Endometrial microvascular endothelial cells (primary cell): Measurements from ENCODE around the gene CYGB. TPM values are rescaled to one million over a fixed set of nuclear protein-coding genes. Genes with fewer than 3 reads are reported as not detected.
"Not testable (repeated sequence)": the region's sequence is repeated elsewhere in the genome, so short reads cannot be mapped to it uniquely, and the experiment has no call there.

Experiments
- in situ Hi-C: cut with HindIII; loops from 2 replicates; pipeline ENCODE4 v1.10.0; 2017; ENCODE audit warnings: low sequenced_read_pairs, low pct_unique_long_range_greater_than_20kb; ENCODE audit errors: inconsistent ontology term
- total RNA-seq: library from RNA; depleted of rRNA; stranded (reverse); fragments of >200 nt; gene quantifications from one replicate; pipeline ENCODE4 v1.2.3, GENCODE V29; 2015; ENCODE audit errors: inconsistent ontology term

Gene CYGB
- total RNA-seq, 1 donor from 2014 or later, result 0.37 TPM

DNA sequence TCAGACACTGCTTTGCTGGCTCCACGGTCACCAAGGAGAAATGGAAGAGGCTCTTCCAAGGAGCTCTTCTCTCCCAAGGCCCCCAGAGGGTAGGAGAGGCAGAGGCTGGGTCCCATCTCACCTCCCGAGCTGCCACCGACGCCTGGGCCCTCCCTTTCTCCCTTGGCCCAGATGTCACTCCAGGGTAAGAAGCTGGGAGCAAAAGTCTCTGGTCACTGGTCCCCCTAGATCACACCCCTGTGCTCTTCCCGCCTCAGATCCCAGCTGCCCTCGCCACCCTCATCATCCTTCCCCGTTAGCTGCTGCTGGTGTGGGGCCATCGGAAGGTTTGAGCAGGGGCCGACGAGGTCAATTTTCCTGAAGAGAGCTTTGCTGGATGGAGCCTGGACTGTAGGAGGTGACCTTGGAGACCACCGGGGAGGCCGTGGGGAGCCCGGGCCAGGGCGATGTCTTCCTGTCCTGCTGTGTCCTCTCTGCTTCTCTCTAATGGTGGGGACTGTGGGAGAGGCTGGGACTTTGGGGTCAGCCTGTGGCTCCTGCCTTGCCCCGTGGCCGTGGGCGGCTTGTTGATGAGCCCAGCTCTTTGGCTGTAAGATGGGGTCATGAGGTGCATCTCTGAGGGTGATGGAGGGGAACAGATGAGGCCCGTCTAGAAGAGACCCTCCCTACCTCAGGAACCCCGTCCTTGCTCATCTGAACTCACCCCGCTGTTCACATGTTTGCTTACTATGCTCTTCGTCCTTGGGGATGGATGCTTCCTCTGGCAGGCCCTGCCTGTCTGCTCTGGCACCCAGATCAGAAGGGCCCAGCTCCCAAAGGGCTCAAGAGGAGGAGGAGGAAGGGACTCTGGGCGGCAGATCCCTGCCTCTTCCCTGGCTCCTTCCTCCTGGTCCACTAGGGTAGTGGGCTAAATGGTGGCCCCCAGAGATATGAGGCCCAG is 24.9 kb downstream of the CYGB start:
- in situ Hi-C loops, result no loop called here

DNA sequence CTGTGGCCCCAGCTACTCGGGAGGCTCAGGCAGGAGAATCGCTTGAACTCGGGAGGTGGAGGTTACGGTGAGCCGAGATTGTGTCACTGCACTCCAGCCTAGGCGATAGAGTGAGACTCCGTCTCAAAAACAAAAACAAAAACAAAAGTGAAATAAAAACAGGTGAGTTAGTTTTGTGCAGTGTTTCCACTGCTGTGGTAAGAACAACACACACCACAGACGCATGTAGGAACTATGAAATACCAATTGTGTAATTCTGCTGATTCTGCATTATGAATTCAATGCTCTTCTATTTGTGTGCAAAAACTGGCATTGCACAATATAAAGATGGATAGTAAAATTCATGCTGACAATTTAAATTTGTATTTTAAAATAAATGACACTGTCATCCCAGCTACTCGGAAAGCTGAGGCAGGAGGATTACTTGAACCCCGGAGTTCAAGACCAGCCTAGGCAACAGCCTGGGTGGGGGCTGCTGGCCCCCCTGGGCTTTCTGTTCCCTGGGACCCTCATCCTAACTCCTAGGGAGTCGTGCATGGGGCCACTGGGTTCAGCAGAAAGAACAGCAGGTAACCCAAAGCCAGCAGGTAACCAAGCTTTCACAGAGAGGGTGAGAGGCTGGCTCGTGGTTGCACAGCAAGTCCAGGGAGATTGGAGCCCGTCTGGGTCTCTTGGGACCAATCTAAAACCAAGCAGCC is 25.7 kb downstream of the CYGB start:
- in situ Hi-C loops, result no loop called here

DNA sequence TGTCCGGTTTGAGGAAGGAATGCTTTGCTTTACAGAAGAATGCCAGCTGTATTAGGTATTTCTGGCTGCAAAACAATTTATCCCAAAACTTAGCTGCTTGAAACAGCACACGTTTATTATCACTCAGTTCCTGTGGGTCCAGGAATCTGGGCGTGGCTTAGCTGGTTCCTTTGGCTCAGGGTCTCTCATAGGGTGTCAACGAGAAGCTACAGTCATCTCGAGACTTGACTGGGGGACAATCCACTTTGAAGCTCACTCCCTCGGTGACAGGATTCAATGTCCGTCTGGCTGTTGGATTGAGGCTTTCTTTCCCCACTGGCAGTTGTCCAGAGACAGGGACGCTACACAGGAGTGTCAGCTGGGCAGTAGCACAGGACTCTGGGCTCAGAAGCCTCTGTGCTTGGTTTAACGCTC is 26.7 kb downstream of the CYGB start:
- in situ Hi-C loops, result no loop called here

DNA sequence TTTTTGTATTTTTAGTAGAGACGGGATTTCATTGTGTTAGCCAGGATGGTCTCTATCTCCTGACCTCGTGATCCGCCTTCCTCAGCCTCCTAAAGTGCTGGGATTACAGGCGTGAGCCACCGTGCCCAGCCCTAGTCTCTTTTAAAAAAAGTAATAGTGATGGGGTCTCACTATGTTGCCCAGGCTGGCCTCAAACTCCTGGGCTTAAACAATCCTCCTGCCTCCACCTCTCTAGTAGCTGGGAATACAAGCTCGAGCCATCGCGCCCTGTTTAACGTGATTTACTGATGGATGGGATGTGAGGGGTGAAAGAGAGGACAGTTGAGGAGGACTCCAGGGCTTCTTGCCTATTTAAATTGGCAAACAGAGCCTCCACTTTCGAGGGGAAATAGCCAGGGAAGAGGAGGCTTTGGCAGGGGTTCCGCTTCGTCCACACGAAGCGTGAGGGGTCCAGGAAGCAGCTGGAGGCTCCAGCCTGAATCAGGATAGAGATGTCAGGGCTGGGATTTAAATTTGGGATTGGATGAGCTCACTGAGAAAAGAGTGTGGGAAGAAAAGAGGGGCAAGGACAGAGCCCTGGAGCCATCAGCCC is 28.9 kb downstream of the CYGB start:
- in situ Hi-C loops, result not testable (repeated sequence)

DNA sequence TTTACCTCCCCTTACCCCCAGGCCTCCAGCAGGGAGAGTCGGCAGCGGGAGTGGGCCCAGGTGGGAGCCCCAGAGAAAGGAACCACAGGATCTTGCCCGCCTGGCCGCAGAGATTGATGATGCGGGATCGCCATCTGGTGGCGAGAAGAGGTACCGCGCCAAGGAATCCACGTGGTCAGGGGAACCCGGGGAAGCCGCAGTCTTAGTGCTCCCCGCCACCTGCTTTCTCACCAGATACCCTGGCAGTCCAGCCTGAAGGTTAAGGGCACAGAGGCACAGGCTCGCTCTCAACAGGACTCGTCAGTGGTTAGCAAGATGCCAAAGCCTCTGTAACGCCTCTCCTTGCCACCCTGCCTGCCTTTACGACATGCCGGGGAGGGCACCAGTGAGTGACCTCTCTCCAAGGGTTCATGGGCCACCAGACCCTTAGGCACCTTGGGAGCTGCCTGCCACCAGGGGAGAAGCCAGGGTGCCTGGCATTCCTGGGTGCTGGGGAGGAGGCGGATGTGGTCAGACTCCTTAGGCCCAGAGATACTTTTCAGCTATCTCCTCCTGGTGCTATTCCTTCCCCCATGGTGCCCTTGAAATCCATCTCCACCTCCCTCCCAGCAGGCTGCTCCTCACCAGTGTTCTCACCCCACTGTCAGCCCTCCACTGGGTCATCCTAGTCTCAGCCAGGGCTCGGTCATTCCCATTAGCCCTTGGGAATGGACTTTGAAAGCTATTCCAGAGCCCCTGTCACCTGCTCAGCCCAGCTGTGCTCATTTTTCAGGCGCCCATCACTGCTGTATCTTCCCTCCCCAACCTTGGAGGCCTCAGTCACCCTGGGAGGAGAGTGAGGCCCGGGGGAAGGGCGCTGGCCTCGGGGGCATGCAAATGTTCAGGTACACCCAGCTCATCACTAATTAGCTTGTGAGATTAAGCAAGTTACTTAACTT is 30.8 kb downstream of the CYGB start:
- in situ Hi-C loops, result no loop called here

DNA sequence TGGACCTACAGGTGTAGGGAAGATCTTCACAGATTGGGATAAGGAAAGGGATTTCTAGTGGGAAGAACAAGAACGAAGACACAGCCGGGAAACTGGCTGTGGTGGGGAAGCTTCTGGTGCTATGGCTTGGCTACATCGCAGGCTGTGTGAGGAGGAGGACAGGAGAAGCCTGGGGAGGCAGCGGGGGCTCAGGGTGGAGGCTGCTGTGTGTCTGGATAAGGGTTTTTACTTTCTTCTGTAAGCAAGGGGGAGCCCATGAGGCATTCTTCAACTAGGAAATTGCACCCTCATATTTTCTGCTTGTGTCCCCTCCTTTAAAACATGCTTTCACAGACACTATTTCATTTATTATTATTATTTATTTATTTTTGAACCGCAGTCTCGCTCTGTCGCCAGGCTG is 33.4 kb downstream of the CYGB start:
- in situ Hi-C loops, result no loop called here

DNA sequence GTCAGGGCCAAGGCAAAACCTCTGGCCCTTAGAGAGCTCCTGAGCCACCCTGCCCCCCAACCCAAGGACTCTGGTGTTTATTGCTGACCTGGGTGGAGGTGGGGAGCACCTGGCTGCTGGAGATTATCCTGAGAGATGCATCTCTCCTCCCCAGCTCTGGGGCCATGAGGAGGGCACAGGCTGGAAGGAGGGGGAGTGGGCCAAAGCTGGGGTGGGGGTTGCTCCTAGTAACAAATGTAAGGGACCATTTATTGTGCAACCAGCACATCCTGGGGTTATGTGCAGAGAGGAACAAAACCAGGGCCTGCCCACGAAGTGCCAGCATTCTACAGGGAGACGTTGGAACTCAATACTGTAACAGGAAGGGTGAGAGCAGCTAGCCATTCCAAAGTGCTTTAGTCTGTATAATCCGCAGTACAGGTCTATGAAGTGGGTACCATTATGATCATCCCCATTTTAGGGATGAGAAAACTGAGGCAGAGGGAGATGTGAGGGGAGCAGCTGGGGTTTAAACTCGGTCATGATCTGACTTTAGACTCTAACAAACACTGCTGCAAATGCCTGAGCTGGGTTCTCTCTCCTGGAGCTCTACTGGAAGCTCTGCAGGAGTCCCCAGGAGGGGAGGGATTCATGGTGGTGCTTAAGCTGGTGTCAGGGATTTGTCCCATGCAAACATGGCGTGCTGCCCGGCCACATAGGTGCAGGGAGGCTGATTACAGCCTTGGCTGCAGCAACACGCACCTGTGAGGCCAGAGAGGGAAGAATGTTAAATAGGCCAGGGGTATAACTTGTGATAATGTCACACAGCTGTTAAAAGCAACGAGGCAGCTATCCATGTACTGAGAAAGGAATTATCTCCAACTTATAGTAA is 34.9 kb downstream of the CYGB start:
- in situ Hi-C loops, result no loop called here

DNA sequence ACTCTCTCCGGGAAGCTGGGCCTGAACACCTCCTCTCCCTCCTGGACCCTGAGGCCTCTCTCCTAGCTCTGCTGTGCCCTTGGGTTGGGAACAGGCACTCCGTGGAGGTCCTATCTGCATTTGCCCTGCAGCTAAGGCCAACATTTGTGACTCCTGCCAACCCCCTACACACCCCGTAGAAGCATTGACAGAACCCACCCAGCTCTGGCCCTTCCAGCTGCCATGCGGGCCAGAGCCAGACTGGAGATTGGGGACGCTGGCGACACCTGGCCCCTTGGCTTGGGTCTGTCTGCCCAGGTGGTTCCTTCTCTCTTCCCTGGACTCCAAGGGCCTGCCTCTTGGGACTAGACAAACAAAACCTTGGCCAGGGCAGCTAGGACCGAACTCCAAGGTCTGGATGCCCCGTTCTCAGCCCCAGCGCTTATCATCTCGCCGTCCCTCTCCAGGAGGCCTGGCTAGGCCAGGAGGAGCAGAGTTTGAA is 35.6 kb downstream of the CYGB start:
- in situ Hi-C loops, result no loop called here

DNA sequence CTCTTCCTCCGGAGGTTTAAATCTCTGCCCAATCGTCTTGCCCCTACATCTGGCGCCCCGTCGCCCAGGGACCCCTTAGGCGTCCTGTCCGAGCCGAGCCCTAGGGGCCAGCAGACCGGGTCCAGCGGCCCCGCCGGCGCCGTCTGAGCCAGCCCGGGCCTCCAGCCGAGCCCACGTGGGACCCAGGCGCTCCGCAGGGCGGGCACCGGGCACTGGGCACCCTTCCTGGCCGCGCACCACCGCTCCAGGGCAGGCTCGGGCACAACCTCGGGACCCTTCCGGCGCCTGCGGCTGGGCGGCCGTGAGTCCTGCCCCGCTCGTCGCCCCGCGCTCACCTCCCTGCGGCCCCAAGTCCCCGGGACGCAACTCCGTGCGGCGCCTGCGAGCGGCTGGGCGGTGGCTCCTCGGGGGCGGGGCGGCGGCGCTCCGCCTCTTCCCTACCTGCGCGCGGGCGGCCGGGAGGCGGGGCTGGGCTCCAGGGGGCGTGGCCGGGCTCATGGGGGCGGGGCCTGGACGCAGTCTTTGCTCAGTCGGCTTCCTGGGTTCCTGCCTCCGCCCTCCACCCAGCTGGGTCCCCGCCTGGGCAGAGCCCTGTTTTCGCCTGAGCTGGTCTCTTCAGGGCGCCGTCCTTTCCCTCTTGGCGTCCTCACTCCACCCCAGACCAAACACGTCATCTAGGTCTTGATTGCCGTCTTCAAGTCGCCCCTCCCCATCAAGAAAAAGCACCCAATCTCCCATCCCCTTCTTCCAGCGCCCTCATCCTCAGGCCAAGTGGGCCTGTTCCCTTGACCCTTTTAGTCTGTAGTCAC is 36.3 kb downstream of the CYGB start, which contains the start of gene RHBDF2:
RHBDF2 (minus strand) TSS at position 406 of the 809 bp plus-strand sequence. CDS start 19,899 bp downstream, outside the sequence.
- in situ Hi-C loops, result no loop called here

DNA sequence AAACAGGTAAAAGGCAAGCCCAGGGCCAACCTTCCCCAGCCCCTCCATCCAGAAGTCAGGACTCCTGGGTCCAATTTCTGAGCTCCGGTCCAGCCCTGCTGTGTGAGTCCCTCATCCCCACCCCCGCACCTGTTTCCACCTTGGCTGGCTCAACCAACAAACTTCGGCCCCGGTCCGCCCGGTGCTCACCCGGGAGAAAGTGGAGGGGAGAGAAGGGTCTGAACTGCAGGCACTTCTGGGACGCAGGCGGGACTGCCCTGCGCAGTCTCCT is 36.8 kb downstream of the CYGB start:
- in situ Hi-C loops, result no loop called here

DNA sequence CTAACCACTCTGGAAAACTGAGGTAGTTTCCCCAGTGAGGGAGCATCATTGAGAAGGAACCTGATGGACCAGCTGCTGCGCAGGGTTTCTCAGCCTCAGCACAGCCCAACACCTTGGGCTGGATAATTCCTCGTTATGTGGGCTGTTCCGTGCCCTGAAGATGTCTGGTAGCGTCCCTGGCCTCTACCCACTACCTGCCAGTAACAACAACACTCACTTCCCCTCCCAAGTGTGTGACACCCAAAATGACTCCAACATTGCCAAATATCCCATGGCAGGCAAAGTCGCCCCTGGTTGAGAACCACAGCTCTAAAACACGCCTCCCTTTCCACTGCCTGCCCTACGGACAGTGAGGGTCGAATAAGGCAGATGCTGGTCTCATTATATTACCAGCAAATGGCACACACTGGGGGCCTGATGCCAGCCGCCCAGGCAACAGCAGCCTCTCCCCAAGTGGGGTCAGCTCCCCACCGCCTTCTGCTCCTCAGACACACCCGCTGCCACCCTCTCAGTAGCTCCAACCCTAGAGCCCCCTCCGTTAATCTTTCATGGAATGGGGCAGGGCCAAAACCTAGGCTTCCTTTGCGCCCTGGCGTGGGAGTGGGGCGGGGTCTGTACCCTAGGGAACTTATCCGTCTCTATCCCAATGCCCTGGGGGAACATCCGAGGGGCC is 37.3 kb downstream of the CYGB start:
- in situ Hi-C loops, result no loop called here

DNA sequence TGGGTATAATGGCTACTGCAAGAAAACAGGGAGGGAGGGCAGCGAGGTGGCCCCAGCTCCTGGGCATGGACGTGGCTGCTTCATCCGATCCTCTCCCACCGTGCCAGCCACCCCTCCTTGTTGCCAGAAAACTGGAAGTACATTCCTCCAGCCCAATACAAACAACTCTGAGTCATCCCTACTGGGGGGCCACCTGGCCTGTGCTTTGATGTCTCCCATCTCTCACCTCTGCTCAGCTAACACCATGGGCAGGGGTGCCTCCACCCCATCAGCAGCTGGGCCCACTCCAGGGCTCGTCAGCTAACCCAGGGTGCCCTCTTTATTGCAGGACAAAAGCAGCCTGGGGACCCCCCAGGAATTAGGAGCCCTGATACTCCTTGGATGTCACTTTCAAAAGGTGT is 38.2 kb downstream of the CYGB start:
- in situ Hi-C loops, result no loop called here

DNA sequence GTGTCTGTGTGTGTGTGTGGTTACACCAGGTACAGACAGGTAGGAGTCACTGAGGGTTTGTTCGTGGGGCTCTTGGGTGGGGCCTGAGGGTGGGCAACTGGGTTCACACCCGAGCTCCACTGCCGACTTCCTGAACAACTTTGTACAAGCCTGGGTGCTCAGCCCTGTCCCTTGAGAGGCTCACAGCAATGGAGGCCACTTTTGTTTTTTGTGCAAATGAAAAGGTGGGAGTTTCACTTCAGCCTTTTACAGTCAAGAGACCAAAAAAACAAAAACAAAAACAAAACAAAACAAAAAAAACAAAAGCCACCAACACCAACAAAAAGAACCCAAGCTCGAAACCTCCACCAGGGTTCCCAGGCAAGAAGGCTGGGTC is 38.6 kb downstream of the CYGB start:
- in situ Hi-C loops, result no loop called here

DNA sequence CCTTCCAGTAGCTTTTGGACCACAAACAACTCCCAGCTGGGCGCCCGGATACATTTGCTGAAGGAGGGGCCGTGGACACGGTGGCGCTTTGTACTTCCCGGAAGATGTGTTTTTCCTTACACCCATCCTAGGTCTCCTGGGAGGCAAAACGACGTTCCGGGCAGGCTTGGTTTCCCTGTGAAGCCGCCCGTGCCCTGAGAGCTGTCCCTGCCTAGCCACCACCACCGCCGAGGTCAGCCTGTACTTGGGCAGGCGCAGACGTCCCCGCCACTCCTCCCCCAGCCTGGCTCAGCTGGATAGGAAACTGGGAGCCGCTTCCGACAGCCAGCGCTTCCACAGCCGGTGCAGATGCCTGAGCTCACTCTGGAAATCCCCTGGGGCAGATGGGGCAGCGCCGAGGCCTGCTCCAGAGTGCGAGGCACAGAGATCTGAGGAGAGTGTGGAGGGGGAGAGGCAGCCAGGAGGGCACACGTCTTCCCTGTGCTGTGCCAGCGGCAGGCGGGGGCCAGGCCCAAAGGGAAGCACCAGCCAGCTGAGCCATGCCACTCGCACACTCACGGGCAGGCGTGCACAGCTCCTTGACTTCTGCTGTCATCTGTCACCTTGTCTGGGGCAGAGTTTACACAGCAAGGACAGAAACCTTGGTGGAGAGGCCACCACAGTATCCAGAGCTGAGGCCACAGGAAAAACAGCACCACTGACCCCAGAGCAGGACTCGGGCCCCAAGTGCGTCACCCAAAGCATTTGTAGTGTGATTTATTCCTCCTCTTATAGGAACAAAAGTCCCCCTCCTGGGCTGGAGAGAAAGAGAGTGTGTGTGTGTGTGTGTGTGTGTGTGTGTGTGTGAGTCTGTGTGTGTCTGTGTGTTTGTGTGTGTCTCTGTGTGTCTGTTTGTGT is 39.3 kb downstream of the CYGB start:
- in situ Hi-C loops, result no loop called here

DNA sequence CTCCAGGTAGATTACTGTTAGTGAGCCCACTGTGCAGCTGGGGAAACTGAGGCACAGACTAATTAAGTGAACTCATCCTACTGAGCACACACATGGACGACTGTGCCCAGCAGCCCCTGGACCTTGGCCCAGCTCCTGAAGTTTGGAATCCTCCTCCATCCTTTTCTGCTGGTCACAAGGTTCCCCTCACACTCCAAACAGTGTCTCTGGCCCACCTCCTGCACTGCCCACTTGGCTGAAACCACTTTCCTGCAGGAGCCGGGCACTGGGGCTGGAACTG is 39.9 kb downstream of the CYGB start:
- in situ Hi-C loops, result no loop called here

DNA sequence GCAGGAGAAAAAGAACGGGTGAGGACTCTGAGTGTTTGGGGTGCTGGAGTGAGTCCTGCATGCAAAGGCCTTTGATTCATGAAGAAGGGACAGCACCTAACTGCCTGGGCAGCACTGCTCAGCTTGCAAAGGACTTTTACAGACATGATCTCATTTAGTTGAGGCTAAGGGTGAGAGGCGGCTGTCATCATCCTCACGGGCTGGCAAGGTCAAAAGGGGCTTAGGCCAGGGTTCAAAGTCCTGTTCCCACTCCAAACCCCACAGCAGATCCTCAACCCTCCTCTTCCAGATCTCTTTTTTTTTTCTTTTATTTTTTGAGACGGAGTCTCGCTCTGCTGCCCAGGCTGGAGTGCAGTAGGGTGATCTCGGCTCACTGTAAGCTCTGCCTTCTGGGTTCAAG is 41.0 kb downstream of the CYGB start:
- in situ Hi-C loops, result no loop called here
